MM.1S (cell line): ENCODE measurements around the gene KCNJ12.

Experiments used
- CTCF ChIP-seq: fragments of 300-600 bp; sonication (generic); IDR thresholded peaks from 2 replicates; pipeline ENCODE4 v1.5.1; 2016; ENCODE audit warnings: antibody characterized with exemption, low read length, mixed read lengths
- EZH2 ChIP-seq: fragments of 300-600 bp; sonication (generic); optimal IDR thresholded peaks from 2 replicates; pipeline ENCODE3; 2017; ENCODE audit warnings: low read depth, mild to moderate bottlenecking, antibody characterized with exemption, low read length, mixed read lengths
- EZH2phosphoT487 ChIP-seq: fragments of 300-600 bp; sonication (generic); IDR thresholded peaks from 2 replicates; pipeline ENCODE4 v1.6.1; 2018; ENCODE audit warnings: antibody characterized with exemption, low read length

DNA sequence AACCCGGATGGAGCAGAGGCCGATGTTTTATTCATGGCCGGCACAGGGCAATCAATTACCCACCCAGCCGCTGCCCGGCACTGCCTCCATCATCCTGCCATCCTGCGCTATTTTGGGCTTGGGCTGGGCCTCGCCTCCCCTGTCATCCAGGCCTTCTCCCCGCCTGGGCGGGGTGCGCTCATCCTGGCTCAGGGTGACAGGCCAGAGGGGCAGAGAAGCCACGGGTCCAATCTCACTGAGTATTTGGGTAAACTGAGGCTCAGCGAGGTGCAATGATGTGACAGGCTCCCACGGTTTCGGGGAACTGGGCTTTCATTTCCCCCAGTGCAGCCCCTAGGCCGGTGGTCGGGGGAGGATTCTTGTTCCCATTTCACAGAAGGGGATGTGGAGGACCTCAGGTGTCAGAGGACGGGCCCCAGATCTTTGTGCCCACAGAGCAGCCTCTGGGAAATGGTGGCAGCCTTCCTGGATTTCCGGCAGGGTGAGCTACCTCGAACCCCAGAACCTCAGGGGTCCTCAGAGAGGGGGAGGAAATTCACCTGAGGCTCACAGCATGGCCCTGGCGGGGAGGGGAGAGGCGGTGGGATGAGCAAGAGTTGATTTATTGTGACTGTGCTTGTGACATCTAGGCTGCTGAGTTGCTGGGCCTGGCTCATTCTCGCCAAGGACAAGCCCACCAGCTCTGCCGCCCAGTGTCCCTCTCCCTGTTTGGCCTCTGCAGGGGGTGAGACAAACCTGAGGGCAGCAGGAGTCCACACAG is 23.8 kb upstream of the KCNJ12 start:
- no peak for TF ChIP-seq CTCF
- TF ChIP-seq EZH2 = no peak
- TF ChIP-seq EZH2phosphoT487 = no peak
